HepG2 (cell line): ENCODE measurements around the gene CALY. TPM values are rescaled to one million over a fixed set of nuclear protein-coding genes. Genes with fewer than 3 reads are reported as not detected.

Experiments used
- AKNA ChIP-seq: sonication (generic); formaldehyde crosslinking; IDR thresholded peaks from 2 replicates; pipeline ENCODE4 v1.4.0; 2020; ENCODE audit warnings: missing genetic modification reagents, borderline replicate concordance
- FOXA3 ChIP-seq: IDR thresholded peaks from 2 replicates; pipeline ENCODE4 v1.6.1; 2016; ENCODE audit warnings: missing genetic modification reagents, missing compliant biosample characterization
- FOXP1 ChIP-seq, 2 experiments: fragments of 450-650 bp in 1 of 2; IDR thresholded peaks; 2 replicates each; pipeline ENCODE4 v1.6.1; 2017 to 2018; ENCODE audit warnings: antibody characterized with exemption in 1 of 2
- NFE2 ChIP-seq: sonication (generic); formaldehyde crosslinking; IDR thresholded peaks from 2 replicates; pipeline ENCODE4 v1.4.0; 2020; ENCODE audit warnings: missing genetic modification reagents
- PHF5A ChIP-seq: IDR thresholded peaks from one replicate; pipeline ENCODE4 v1.6.1; 2018; ENCODE audit warnings: low read depth, missing genetic modification reagents; ENCODE audit not compliant: unreplicated experiment
- PLSCR1 ChIP-seq: sonication (generic); formaldehyde crosslinking; IDR thresholded peaks from 2 replicates; pipeline ENCODE4 v1.5.0; 2020; ENCODE audit warnings: missing genetic modification reagents, mild to moderate bottlenecking, borderline replicate concordance
- SP140L ChIP-seq: sonication (generic); formaldehyde crosslinking; IDR thresholded peaks from 2 replicates; pipeline ENCODE4 v1.4.0; 2020; ENCODE audit warnings: missing genetic modification reagents, borderline replicate concordance
- SRY ChIP-seq: sonication (generic); formaldehyde crosslinking; IDR thresholded peaks from 2 replicates; pipeline ENCODE4 v1.8.0; 2022; ENCODE audit warnings: mild to moderate bottlenecking, missing genetic modification reagents
- SUZ12 ChIP-seq: fragments of 150-350 bp; IDR thresholded peaks from 2 replicates; pipeline ENCODE4 v1.6.1; 2014; ENCODE audit warnings: low read depth, low read length
- ZNF292 ChIP-seq: sonication (generic); formaldehyde crosslinking; IDR thresholded peaks from 2 replicates; pipeline ENCODE4 v1.8.1; 2022; ENCODE audit warnings: mild to moderate bottlenecking, low read depth, missing genetic modification reagents, borderline replicate concordance
- ZNF556 ChIP-seq: sonication (generic); formaldehyde crosslinking; IDR thresholded peaks from 2 replicates; pipeline ENCODE4 v1.4.0; 2020; ENCODE audit warnings: mild to moderate bottlenecking, missing genetic modification reagents, borderline replicate concordance
- ZNF737 ChIP-seq: sonication (generic); formaldehyde crosslinking; IDR thresholded peaks from 2 replicates; pipeline ENCODE4 v1.5.0; 2020; ENCODE audit warnings: missing genetic modification reagents, mild to moderate bottlenecking, borderline replicate concordance
- polyA plus RNA-seq, 8 experiments: library from polyadenylated mRNA; depleted of rRNA in 3 of 8; stranded (reverse) in 7 of 8; unstranded in 1 of 8; fragments of >200 nt; fragmentation: Illumina TruSeq in 4 of 8; extraction: Trizol in 4 of 8; gene quantifications; 2 replicates each; pipeline versions ENCODE4 v1.2.1 to v1.2.3, GENCODE V29; 2011 to 2016; ENCODE audit warnings: low read depth in 4 of 8, missing spikeins in 1 of 8, mixed read lengths in 1 of 8; ENCODE audit not compliant: insufficient read depth in 1 of 8
- total RNA-seq, 5 experiments: library from RNA; depleted of rRNA; stranded (reverse); fragments of >200 nt; fragmentation: Illumina TruSeq; extraction: Trizol; gene quantifications; 2 replicates each; pipeline ENCODE4 v1.2.3, GENCODE V29; 2016; ENCODE audit warnings: low read depth in 1 of 5
- TF ChIP-seq, protein P1 (sequence below): IDR thresholded peaks from 2 replicates; pipeline ENCODE4 v1.6.1; 2016; ENCODE audit warnings: control low read depth
- TF ChIP-seq, protein P2 (sequence below): sonication (generic); formaldehyde crosslinking; IDR thresholded peaks from 2 replicates; pipeline ENCODE4 v1.5.0; 2020; ENCODE audit warnings: mild to moderate bottlenecking, missing genetic modification reagents
- TF ChIP-seq, protein P3 (sequence below): sonication (generic); formaldehyde crosslinking; IDR thresholded peaks from 2 replicates; pipeline ENCODE4 v1.8.0; 2022; ENCODE audit warnings: mild to moderate bottlenecking, missing genetic modification reagents

The CALY gene
- total and polyA plus RNA-seq, 2 of the 13 experiments (the other 11 are each of a cell fraction or from before 2014, with no cell fraction given): 0.08 TPM; not detected in 1

- TF ChIP-seq AKNA (no peak), ZNF737 (CRISPR knock-in tag) (no peak), PLSCR1 (CRISPR knock-in tag) (no peak), SP140L (CRISPR knock-in tag) (no peak), ZNF292 (CRISPR knock-in tag) (peak; percentile 41; the same call in 1 of the 2 replicates), FOXP1 (IDR thresholded peaks at IDR 0.05) (no peak), FOXP1 (CRISPR knock-in tag; IDR thresholded peaks at IDR 0.05) (no peak), SUZ12 (no peak), FOXA3 (no peak), NFE2 (CRISPR knock-in tag) (no peak), PHF5A (CRISPR knock-in tag) (no peak), SRY (CRISPR knock-in tag) (peak; percentile 83; the same call in 1 of the 2 replicates), ZNF556 (CRISPR knock-in tag) (peak; percentile 72; the same call in 1 of the 2 replicates)
- TF ChIP-seq, protein P1, sequence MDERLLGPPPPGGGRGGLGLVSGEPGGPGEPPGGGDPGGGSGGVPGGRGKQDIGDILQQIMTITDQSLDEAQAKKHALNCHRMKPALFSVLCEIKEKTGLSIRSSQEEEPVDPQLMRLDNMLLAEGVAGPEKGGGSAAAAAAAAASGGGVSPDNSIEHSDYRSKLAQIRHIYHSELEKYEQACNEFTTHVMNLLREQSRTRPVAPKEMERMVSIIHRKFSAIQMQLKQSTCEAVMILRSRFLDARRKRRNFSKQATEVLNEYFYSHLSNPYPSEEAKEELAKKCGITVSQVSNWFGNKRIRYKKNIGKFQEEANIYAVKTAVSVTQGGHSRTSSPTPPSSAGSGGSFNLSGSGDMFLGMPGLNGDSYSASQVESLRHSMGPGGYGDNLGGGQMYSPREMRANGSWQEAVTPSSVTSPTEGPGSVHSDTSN (CRISPR knock-in tag): no peak
- TF ChIP-seq, protein P2, sequence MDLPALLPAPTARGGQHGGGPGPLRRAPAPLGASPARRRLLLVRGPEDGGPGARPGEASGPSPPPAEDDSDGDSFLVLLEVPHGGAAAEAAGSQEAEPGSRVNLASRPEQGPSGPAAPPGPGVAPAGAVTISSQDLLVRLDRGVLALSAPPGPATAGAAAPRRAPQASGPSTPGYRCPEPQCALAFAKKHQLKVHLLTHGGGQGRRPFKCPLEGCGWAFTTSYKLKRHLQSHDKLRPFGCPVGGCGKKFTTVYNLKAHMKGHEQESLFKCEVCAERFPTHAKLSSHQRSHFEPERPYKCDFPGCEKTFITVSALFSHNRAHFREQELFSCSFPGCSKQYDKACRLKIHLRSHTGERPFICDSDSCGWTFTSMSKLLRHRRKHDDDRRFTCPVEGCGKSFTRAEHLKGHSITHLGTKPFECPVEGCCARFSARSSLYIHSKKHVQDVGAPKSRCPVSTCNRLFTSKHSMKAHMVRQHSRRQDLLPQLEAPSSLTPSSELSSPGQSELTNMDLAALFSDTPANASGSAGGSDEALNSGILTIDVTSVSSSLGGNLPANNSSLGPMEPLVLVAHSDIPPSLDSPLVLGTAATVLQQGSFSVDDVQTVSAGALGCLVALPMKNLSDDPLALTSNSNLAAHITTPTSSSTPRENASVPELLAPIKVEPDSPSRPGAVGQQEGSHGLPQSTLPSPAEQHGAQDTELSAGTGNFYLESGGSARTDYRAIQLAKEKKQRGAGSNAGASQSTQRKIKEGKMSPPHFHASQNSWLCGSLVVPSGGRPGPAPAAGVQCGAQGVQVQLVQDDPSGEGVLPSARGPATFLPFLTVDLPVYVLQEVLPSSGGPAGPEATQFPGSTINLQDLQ (CRISPR knock-in tag): no peak
- TF ChIP-seq, protein P3, sequence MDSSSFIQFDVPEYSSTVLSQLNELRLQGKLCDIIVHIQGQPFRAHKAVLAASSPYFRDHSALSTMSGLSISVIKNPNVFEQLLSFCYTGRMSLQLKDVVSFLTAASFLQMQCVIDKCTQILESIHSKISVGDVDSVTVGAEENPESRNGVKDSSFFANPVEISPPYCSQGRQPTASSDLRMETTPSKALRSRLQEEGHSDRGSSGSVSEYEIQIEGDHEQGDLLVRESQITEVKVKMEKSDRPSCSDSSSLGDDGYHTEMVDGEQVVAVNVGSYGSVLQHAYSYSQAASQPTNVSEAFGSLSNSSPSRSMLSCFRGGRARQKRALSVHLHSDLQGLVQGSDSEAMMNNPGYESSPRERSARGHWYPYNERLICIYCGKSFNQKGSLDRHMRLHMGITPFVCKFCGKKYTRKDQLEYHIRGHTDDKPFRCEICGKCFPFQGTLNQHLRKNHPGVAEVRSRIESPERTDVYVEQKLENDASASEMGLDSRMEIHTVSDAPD (CRISPR knock-in tag): no peak
These were observed 41.8 kb upstream of the CALY start (continued) for GRCh38 chr10:133378251-133379096.
